Activated CD4-positive, alpha-beta T cell treated with anti-CD3 and anti-CD28 coated beads, Interleukin-2, amount 50 U/mL, for 1 hour (primary cell): ENCODE results near the gene C11orf68.
A peak's percentile ranks its signal among the peaks of the same experiment; 100 is the strongest.

ENCODE experiments used
- DNase-seq: peaks from one replicate; pipeline ENCODE4 v3.0.0-alpha.2; 2020

C11orf68 gene

DNA sequence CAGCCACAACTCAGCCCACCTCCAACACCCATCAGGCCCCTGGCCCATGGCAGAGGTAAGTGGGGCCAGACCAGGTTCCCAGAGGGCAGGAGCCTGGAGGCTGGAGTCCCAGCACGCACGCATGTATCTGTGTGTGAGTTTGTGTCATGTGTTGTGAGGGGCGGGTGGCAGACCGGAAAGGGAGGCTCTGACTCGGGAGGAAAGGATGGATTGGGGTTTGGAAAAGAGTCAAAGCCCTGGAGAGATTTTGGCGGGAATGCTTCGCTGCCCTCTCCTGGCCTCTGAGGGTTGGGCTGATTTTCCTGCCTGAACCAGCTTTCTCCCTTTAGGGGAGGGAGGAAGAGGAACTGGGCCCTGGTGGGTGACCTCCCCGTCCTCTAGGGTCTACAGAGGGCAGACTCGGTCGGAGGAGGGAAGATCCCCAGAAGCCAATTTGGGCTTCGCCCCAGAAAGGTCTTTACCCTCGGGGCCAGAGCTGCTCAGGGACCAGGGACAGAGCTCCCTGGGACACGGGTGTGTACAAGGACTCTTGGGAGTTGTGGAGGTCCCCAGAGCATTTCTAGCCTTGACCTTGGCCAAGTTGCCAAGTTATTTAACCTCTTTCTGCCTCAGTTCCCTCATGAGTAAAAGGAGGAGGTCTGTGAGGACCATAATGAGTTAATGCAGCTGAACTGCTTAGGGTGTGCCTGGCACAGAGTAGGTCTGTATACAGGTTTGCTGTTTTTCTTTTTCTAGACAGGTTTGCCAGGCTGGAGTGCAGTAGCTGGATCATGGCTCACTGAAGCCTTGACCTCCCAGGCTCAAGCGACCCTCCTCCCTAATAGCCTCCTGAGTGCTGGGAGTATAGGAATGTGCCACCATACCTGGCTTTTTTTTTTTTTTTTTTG lies 6.9 kb downstream of the C11orf68 start:
- DNase-seq, result no peak

DNA sequence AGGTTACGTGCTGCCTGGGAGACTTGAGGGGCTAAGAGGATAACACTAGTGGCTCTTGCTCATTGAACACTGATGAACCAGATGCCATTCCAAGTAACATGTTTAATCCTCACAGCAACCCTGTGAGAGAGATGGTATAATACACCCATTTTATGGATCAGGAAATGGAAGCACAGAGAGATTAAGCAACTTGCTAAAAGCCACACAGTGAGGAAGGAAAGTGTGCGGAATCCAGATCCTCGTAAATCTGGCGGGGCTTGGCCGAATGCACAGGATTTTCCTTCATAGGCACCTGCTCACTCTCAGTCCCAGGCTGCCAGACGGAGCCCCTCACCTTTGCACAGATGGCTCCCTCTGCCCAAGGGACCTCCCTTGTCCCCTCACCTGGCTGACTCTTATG lies 11.0 kb downstream of the C11orf68 start:
- no peak for DNase-seq

DNA sequence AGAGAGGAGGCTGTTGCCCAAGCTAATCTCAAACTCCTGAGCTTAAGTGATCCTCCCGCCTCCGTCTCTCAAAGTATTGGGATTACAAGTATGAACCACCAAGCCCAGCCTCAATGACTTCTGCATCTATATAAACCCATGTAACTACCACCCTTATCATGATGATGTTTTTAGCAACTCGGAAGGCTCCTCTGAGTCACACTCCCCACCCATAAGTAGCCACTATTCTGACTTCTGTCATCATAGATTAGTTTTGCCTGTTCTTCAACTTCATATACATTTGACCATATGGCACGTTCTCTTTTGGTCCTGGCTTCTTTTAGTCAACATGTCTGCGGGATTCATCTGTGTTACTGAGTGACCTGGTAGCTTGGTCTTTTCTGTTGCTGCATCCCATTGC lies 12.3 kb downstream of the C11orf68 start:
- no peak for DNase-seq

GRCh38 chr11:65903715-65904114 lies 15.1 kb downstream of the C11orf68 start:
- DNase-seq, result no peak

DNA sequence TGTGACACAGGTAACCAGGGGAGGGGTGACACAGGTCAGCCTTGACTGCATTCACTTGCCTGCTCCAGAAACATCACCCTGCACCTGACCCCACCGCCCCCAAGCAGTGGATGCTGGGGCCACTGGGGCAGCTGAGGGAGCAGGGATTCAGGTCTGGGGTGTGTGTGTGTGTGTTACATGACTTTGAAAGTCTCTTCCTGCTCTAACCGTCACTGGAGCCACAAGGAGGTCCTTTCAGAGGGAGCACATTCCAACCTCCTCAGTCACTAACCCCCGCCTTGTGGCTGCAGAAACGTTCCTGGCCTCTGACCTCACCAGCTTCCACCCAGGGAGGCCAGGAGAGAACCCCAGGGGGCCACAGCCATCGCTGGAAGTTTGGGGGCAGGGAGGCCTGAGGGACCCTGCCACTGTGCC lies 15.8 kb downstream of the C11orf68 start:
- DNase-seq, result no peak

GRCh38 chr11:65900899-65901180 lies 18.0 kb downstream of the C11orf68 start:
- DNase-seq, result no peak

- DNase-seq, result peak; percentile 95
These were observed 18.6 kb downstream of the C11orf68 start, which contains the start of gene FOSL1 for GRCh38 chr11:65900125-65900898. Gene FOSL1, minus strand, starts transcription at chr11:65900388. Its CDS starts 49 bp downstream, at chr11:65900339.

DNA sequence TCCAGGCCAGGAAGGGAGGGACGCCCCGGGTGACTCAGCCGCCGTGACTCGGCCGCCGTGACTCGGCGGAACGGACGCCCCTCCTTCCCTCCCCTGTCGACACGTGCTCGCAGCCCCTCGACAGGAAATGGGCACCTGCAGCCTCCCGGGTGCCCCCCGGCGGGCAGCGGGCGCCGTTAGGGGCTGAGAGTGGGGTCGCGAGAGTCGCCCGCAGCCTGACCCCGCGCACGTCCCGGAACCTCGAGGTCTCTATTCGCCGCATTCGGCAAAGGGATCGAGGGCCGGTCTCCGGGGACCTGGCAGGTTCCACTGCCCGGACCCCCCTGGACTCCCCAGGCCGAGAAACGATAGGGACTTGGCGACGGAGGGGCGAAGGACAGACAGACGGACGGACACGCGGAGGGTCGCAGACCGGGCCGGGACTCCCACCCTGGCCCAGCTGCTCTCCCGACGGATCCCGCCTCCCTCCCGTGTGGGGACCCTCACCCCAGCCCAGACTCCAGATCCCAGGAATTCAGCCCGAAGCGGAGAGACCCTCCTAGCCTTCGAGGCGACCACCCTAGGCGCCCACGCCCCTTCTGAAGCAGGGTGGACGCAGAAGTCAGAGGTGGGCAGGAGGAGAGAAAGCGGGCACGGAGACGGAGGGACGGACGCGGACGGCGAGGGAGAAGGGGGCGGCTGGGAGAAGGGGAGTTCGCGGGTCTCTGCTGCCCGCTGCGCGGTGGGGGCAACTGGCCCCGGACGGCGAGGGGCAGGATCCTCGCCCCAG lies 19.3 kb downstream of the C11orf68 start:
- peak; percentile 48 for DNase-seq

GRCh38 chr11:65898656-65899355 lies 20.1 kb downstream of the C11orf68 start:
- DNase-seq, result no peak

GRCh38 chr11:65897020-65897471 lies 21.8 kb downstream of the C11orf68 start:
- no peak for DNase-seq

- DNase-seq, result no peak
These were observed 22.5 kb downstream of the C11orf68 start for GRCh38 chr11:65896034-65896999.

GRCh38 chr11:65895482-65895981 lies 23.3 kb downstream of the C11orf68 start:
- no peak for DNase-seq

GRCh38 chr11:65894034-65894591 lies 24.7 kb downstream of the C11orf68 start:
- no peak for DNase-seq

DNA sequence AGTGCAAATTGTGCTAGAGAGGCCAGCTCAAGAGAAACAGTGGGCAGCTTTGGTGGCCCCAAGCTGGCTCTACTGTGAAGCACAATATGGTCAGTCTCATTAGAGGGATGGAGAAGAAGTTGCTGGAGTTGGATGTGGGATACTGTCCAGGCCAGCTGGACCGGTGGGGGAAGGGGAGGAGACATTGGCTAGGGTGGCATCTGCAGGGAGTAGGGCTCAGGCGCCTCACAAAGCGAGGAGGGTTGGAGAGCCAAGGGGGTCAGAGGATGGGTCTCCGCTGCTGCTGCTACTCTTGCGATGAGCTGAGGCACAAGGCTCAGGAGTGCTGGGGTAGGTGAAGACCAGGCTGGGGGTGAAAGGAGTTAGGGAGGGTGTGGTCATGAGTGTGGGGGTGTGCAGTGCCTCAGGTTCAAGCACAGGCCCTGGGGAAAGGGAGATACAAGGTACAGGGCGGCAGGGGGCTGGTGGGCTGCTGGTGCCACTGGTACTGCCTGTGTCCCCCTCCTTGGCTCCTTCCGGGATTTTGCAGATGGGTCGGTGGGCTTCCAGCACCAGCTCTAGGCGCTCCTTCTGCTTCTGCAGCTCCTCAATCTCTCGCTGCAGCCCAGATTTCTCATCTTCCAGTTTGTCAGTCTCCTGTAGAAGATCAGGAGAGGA lies 26.1 kb downstream of the C11orf68 start:
- DNase-seq, result no peak

DNA sequence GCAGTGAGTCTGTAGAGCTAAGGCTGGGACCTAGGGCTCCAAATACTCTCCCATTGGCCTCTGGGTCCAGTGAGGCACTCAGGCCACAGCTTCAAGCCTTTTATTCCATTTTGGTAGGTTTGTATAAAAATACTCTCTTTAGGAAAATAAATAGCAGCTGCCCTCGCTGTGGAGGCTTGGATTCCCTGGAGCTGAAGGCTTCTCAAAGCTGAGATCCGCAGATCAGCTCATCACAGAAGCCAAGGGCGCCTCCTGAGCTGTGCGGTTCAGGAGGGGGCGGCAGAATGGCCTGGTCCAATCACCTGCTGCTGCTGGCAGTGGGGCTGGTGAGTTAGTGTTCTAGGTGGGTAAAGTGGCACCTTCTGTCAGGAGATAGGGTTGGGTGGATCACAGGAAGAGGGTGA lies 26.7 kb downstream of the C11orf68 start:
- DNase-seq, result peak; percentile 34

DNA sequence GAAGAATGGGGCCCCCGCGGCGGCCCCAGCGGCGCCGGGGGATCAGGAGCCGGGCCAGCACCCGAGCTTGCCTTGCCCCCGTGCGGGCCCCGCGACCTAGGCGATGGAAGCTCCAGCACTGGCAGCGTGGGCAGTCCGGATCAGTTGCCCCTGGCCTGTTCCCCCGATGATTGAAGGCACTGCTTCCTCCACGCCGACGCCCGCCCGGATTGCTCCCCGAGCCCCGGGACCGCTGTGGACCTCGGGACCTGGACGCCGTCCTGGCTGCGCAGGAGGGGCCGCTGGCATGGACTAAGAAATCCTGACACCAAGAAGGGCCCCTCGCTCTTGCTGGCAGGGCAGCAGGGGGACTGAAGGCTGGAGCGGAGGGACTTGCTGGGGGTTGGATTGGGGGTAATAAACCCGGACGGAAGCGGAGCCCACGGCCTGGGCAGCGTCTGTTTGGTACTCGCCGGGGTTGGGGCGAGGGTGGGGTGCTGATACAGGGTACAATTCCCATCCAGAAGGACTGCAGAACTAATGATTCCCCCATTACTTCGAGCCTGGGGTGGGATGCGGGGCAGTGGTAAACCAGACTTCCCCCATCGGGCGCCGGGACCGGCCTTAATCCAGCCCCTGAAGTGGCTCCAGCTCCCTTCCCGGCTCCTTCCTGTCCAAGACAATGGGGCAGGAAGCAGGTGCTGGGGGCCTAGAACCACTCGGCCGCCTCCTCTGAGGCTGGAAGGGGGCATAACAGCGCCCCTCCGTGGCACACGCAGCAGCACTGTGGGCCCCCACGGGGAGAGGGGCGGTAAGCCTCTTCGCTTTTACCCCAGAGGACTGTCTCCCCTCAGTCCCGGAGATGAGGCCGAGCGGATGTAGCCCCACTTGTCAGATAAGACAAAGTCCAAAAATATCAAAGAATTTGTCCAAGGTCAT lies 27.4 kb downstream of the C11orf68 start:
- no peak for DNase-seq

- DNase-seq, result peak; percentile 98
These were observed 28.3 kb downstream of the C11orf68 start, which contains the start of gene CCDC85B for GRCh38 chr11:65890324-65891218. Gene CCDC85B, plus strand, starts transcription at chr11:65890673. Its CDS starts 111 bp downstream, at chr11:65890784.
